ENCODE data around the gene COX4I2. TPM values are rescaled to one million over a fixed set of nuclear protein-coding genes. Genes with fewer than 3 reads are reported as not detected.

COX4I2 gene
- total RNA-seq, 2 experiments from 2014 or later: not detected

DNA sequence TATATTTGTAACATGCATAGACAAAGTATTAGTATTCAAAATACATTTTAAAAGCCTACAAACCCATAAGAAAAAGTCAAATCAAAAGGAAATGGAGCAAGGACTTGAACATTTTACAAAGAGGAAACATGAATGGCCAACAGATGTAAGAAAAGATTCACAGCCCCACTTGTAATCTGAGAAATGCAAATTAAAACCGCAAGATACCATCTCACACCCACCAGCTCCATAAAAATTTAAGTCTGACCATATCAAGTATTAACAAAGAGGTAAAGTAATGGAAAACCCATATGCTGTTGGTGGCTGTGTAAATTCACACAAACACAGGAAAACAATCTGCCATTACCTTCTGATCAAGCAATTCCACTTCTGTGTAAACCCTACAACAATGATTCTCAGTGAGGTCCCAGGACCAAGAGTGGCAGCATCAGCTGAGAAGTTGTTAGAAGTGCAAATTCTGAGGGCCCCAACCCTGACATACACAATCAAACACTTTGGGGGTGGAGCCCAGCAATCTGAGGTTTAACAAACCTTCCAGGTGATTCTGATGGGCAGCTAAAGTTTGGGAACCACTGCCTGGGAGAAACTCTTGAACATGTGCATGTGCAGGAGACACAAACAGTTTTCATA, 54.0 kb downstream of the COX4I2 start:
- Histone ChIP-seq H2AFZ (ENCODE audit: low read length) (no peak overlapping the region; the same call in 1 of the 2 replicates), H3K9me2 (ENCODE audit: insufficient read depth, low read length) (no peaks in the 10 kb centered on the region), H3K36me3 (ENCODE audit: insufficient read depth, low read length) (peaks cover 62% of the 10 kb centered on the region), H3K79me2 (ENCODE audit: insufficient read depth, low read depth, low read length) (peaks cover 87% of the 10 kb centered on the region), H3K4me3 (ENCODE audit: low read depth, low read length, poor library complexity, severe bottlenecking) (peak overlapping the region; percentile 57), H3K4me1 (ENCODE audit: insufficient read depth, low read length, poor library complexity, severe bottlenecking) (peaks cover 86% of the 10 kb centered on the region), H3K4me2 (ENCODE audit: low read length) (peak overlapping the region; percentile 55), H3K27ac (ENCODE audit: low read depth, low read length, poor library complexity, severe bottlenecking) (peak overlapping the region; percentile 88), H3K9me3 (ENCODE audit: low read length) (no peaks in the 10 kb centered on the region), H4K20me1 (ENCODE audit: insufficient read depth, low read length) (no peaks in the 10 kb centered on the region)
- intact Hi-C loops (cut with micrococcal nuclease; ENCODE audit: unreplicated experiment): no loop called here
- ChIA-PET POLR2A (interaction anchor here (0.6 to 1.7 kb wide), 12 partner anchors 10 to 98 kb away, joined by 3 to 13 read pairs (median 5); no protein-coding TSS in a partner anchor), CTCF (ENCODE audit: unreplicated experiment) (interaction anchor here (1.6 kb wide), 1 partner anchor 30 kb away, joined by 8 read pairs; no protein-coding TSS in a partner anchor)
- TF ChIP-seq EZH2phosphoT487 (IDR thresholded peaks at IDR 0.05; ENCODE audit: borderline replicate concordance, low read depth, low read length): no peak
- no peak for TF ChIP-seq CTCF (conservative IDR thresholded peaks at IDR 0.05; ENCODE audit: low read length)
- peak; percentile 77 for DNase-seq (ENCODE audit: low spot score)
- BruUV-seq (replicated peaks): no TSS peak

DNA sequence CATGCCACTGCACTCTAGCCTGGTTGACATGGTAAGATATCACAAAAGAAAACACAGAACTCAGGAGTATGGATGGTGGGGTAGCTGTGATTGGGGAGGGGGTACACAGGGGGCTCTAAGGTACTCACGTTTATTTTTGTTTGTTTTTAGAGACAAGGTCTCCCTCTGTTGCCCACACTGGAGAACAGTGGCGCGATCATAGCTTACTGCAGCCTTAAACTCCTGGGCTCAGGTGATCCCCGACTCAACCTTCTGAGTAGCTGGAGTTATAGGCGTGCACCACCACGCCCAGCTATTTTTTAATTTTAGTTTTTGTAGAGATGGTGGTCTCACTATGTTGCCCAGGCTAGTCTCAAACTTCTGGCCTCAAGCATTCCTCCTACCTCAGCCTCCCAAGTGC, 55.7 kb downstream of the COX4I2 start:
- Histone ChIP-seq H3K79me2 (ENCODE audit: insufficient read depth, low read depth, low read length) (peaks cover 80% of the 10 kb centered on the region), H3K4me2 (ENCODE audit: low read length) (peak overlapping the region; percentile 32), H3K9me3 (ENCODE audit: low read length) (no peaks in the 10 kb centered on the region), H3K4me3 (ENCODE audit: low read depth, low read length, poor library complexity, severe bottlenecking) (no peak overlapping the region), H3K36me3 (ENCODE audit: insufficient read depth, low read length) (peaks cover 59% of the 10 kb centered on the region), H3K27ac (ENCODE audit: low read depth, low read length, poor library complexity, severe bottlenecking) (peak overlapping the region; percentile 38), H4K20me1 (ENCODE audit: insufficient read depth, low read length) (no peaks in the 10 kb centered on the region), H3K4me1 (ENCODE audit: insufficient read depth, low read length, poor library complexity, severe bottlenecking) (peaks cover 74% of the 10 kb centered on the region), H3K9me2 (ENCODE audit: insufficient read depth, low read length) (no peaks in the 10 kb centered on the region), H2AFZ (ENCODE audit: low read length) (no peak overlapping the region)
- intact Hi-C loops (cut with micrococcal nuclease; ENCODE audit: unreplicated experiment): no loop called here
- DNase-seq (ENCODE audit: low spot score): no peak
- ChIA-PET POLR2A (interaction anchor here (0.9 to 3.3 kb wide), 5 partner anchors 8 to 29 kb away, joined by 3 to 14 read pairs (median 4); partner anchors contain the start of gene BCL2L1), CTCF (ENCODE audit: unreplicated experiment) (interaction anchor here (0.6 to 1.6 kb wide), 5 partner anchors 27 to 265 kb away, joined by 3 to 11 read pairs (median 5); no protein-coding TSS in a partner anchor)
- BruUV-seq (replicated peaks): no TSS peak
- TF ChIP-seq EZH2phosphoT487 (IDR thresholded peaks at IDR 0.05; ENCODE audit: borderline replicate concordance, low read depth, low read length): no peak
- TF ChIP-seq CTCF (conservative IDR thresholded peaks at IDR 0.05; ENCODE audit: low read length): peak; percentile 52; the same call in 1 of the 2 replicates

All from OCI-LY7 (cell line).